K562 (cell line): ENCODE results near the gene XRCC3. TPM values are rescaled to one million over a fixed set of nuclear protein-coding genes. Genes with fewer than 3 reads are reported as not detected.

Experiments used
- ATAC-seq: fragments of 200-7000 bp; cut with Tn5 transposase; 3 replicates; pipeline ENCODE4 v1.9.1; 2020; ENCODE audit warnings: moderate library complexity
- BruUV-seq: library from RNA; stranded (reverse); fragments of 400-500 nt; replicated peaks from 2 replicates; lab custom pipeline; 2021; lab: Mats Ljungman, UMichigan
- CTCF ChIA-PET: fragments of 300-600 bp; formaldehyde crosslinking; extraction: SDS; loops from one replicate; lab custom pipeline; 2021; ENCODE audit warnings: low intra/inter-chr PET ratio; lab: Yijun Ruan, JAX
- POLR2A ChIA-PET: fragments of 300-600, 350-650 bp; sonication (Branson Sonifier 250); formaldehyde crosslinking; extraction: SDS; loops from one replicate; lab custom pipeline; 2021; ENCODE audit warnings: antibody characterized with exemption, inconsistent platforms; lab: Yijun Ruan, JAX
- DNase-seq, 4 experiments: peaks; one replicate each; pipeline versions ENCODE4 v3.0.0 to v3.0.0-alpha.2; 2011 to 2018; ENCODE audit warnings: low spot score in 3 of 4, mixed read lengths in 3 of 4; ENCODE audit errors: extremely low read depth in 1 of 4
- FAIRE-seq: peaks from 2 replicates; lab custom pipeline; 2011; peaks lifted over from hg19 to GRCh38; lab: Jason Lieb, UNC
- H2AFZ ChIP-seq: 2 replicates; pipeline ENCODE4 v1.6.0; 2011; ENCODE audit warnings: low read depth, low read length, control low read depth, inconsistent platforms
- H3K27ac ChIP-seq: fragments of 200-600 bp; 3 replicates; pipeline ENCODE4 v1.8.0; 2011; ENCODE audit warnings: low read depth, mild to moderate bottlenecking, control low read depth, inconsistent platforms, low read length, moderate library complexity, mixed read lengths; ENCODE audit errors: extremely low read depth
- H3K27me3 ChIP-seq, 2 experiments: fragments of 300-600 bp in 1 of 2; 2 replicates in 1 of 2; 3 replicates in 1 of 2; pipeline versions ENCODE4 v1.6.0 to v1.8.0; 2011; ENCODE audit warnings: inconsistent platforms in 2 of 2, low read length in 2 of 2, mild to moderate bottlenecking in 1 of 2, mixed read lengths in 1 of 2, moderate library complexity in 1 of 2; ENCODE audit not compliant: control insufficient read depth in 2 of 2, insufficient read depth in 2 of 2
- H3K36me3 ChIP-seq: fragments of 300-600 bp; 3 replicates; pipeline ENCODE4 v1.8.0; 2011; ENCODE audit warnings: mild to moderate bottlenecking, low read length, inconsistent platforms; ENCODE audit not compliant: control insufficient read depth, insufficient read depth
- H3K4me1 ChIP-seq, 2 experiments: fragments of 200-600 bp in 1 of 2; replicated peaks in 1 of 2; 2 replicates in 1 of 2; 3 replicates in 1 of 2; pipeline versions ENCODE4 v1.5.1 to v1.8.0; 2011; ENCODE audit warnings: inconsistent platforms in 2 of 2, low read length in 2 of 2, mild to moderate bottlenecking in 1 of 2, mixed read lengths in 1 of 2, moderate library complexity in 1 of 2; ENCODE audit not compliant: control insufficient read depth in 2 of 2, insufficient read depth in 2 of 2
- H3K4me2 ChIP-seq: 2 replicates; pipeline ENCODE4 v1.6.1; 2011; ENCODE audit warnings: low read length, control low read depth, inconsistent platforms, mixed read lengths; ENCODE audit not compliant: insufficient read depth
- H3K4me3 ChIP-seq: fragments of 200-600 bp; sonication (generic), shearing (Covaris generic); 2 replicates; pipeline ENCODE4 v1.5.1; 2016; ENCODE audit warnings: control low read depth, inconsistent platforms
- H3K79me2 ChIP-seq: fragments of 200-600 bp; 3 replicates; pipeline ENCODE4 v1.8.0; 2011; ENCODE audit warnings: low read length, inconsistent platforms; ENCODE audit not compliant: control insufficient read depth, insufficient read depth
- H3K9ac ChIP-seq, 2 experiments: 2 replicates each; pipeline versions ENCODE4 v1.6.0 to v1.6.1; 2011; ENCODE audit warnings: low read depth in 2 of 2, low read length in 2 of 2, control low read depth in 1 of 2, inconsistent platforms in 1 of 2, mild to moderate bottlenecking in 1 of 2, mixed read lengths in 1 of 2; ENCODE audit not compliant: insufficient read depth in 1 of 2
- H3K9me1 ChIP-seq: one replicate; pipeline ENCODE4 v1.6.0; 2011; ENCODE audit warnings: inconsistent platforms, mild to moderate bottlenecking, low read length, moderate library complexity; ENCODE audit not compliant: control insufficient read depth, insufficient read depth
- H3K9me3 ChIP-seq: replicated peaks from 2 replicates; pipeline ENCODE4 v1.5.1; 2011; ENCODE audit warnings: low read depth, low read length, inconsistent platforms; ENCODE audit not compliant: control insufficient read depth, insufficient read depth
- H4K20me1 ChIP-seq: replicated peaks from 2 replicates; pipeline ENCODE4 v1.6.1; 2011; ENCODE audit warnings: low read length, inconsistent platforms, mixed read lengths; ENCODE audit not compliant: control insufficient read depth, insufficient read depth
- BRF1 ChIP-seq: IDR thresholded peaks from 3 replicates; pipeline ENCODE4 v1.6.1; 2011; ENCODE audit warnings: borderline replicate concordance, mild to moderate bottlenecking; ENCODE audit not compliant: insufficient read length; ENCODE audit errors: extremely low read depth
- CHD2 ChIP-seq: IDR thresholded peaks from 2 replicates; pipeline ENCODE4 v1.6.1; 2011; ENCODE audit warnings: low read depth, low read length
- FOS ChIP-seq: IDR thresholded peaks from 3 replicates; pipeline ENCODE4 v1.6.1; 2011; ENCODE audit not compliant: insufficient read length; ENCODE audit errors: extremely low read depth
- MECOM ChIP-seq: fragments of 250-450 bp; sonication (Bioruptor Pico); IDR thresholded peaks from 2 replicates; pipeline ENCODE4 v1.8.0; 2022; ENCODE audit warnings: inconsistent platforms
- MXI1 ChIP-seq: IDR thresholded peaks from 2 replicates; pipeline ENCODE4 v1.6.1; 2011; ENCODE audit warnings: low read depth, mild to moderate bottlenecking, improper control_type of control experiment, low read length
- MYBL2 ChIP-seq, 2 experiments: fragments of 450-650 bp in 1 of 2; sonication (generic) in 1 of 2; formaldehyde crosslinking in 1 of 2; IDR thresholded peaks; 2 replicates each; pipeline versions ENCODE4 v1.6.1 to v1.8.1; 2017 to 2022; ENCODE audit warnings: borderline replicate concordance in 1 of 2, inconsistent platforms in 1 of 2, low read depth in 1 of 2, mild to moderate bottlenecking in 1 of 2, missing genetic modification reagents in 1 of 2, moderate library complexity in 1 of 2
- NCOR1 ChIP-seq: fragments of 450-650 bp; IDR thresholded peaks from 2 replicates; pipeline ENCODE4 v1.6.1; 2016; ENCODE audit warnings: mild to moderate bottlenecking, moderate library complexity
- PHF20 ChIP-seq: fragments of 450-650 bp; IDR thresholded peaks from 2 replicates; pipeline ENCODE4 v1.6.1; 2018; ENCODE audit not compliant: partially characterized antibody
- TFAM ChIP-seq: fragments of 250-450 bp; sonication (Bioruptor Pico); conservative IDR thresholded peaks from 2 replicates; pipeline ENCODE4 v1.5.0; 2021; ENCODE audit warnings: mild to moderate bottlenecking, moderate library complexity
- YY1 ChIP-seq, 3 experiments: IDR thresholded peaks; 2 replicates each; pipeline ENCODE4 v1.6.1; 2011; ENCODE audit warnings: low read length in 2 of 3, mild to moderate bottlenecking in 2 of 3, moderate library complexity in 2 of 3, borderline replicate concordance in 1 of 3, control low read depth in 1 of 3, low read depth in 1 of 3; ENCODE audit not compliant: insufficient read depth in 3 of 3, insufficient replicate concordance in 2 of 3, control insufficient read depth in 1 of 3, insufficient read length in 1 of 3; ENCODE audit errors: extremely low read depth in 1 of 3
- ZNF224 ChIP-seq: sonication (generic); formaldehyde crosslinking; IDR thresholded peaks from 2 replicates; pipeline ENCODE4 v1.8.0; 2022; ENCODE audit warnings: mild to moderate bottlenecking, missing genetic modification reagents
- ZNF551 ChIP-seq: fragments of 250-450 bp; sonication (Bioruptor Pico); IDR thresholded peaks from 2 replicates; pipeline ENCODE4 v1.5.0; 2021; ENCODE audit warnings: mild to moderate bottlenecking, moderate library complexity
- WGBS: fragments of 100-300 bp; shearing (Covaris generic); methylation state at CpG from one replicate; pipeline ENCODE4 v1.1.6; 2016; ENCODE audit warnings: low coverage, mixed read lengths; ENCODE audit not compliant: insufficient coverage; ENCODE audit errors: missing lambda C conversion rate; 5-methylcytosine and 5-hydroxymethylcytosine counted together
- in situ Hi-C: fragments of 300-500 bp; cut with MboI; formaldehyde crosslinking; loops from 4 replicates; pipeline ENCODE4 v1.15.0; 2018; ENCODE audit warnings: inconsistent platforms, mixed read lengths
- intact Hi-C: fragments of 100-400 bp; cut with micrococcal nuclease; formaldehyde crosslinking; loops from 2 replicates; pipeline ENCODE4 v1.14.2; 2022
- polyA plus RNA-seq, 8 experiments: library from polyadenylated mRNA; depleted of rRNA in 4 of 8; stranded (reverse) in 5 of 8; unstranded in 3 of 8; fragments of >200 nt; fragmentation: Nextera tagmentation in 2 of 8; fragmentation: Illumina TruSeq in 1 of 8; extraction: Ambion mirVana in 2 of 8; extraction: Trizol in 1 of 8; gene quantifications; 2 replicates each; pipeline versions ENCODE4 v1.2.1 to v1.2.3, GENCODE V29; 2011 to 2014; ENCODE audit warnings: inconsistent platforms in 1 of 8, missing spikeins in 1 of 8
- total RNA-seq, 7 experiments: library from RNA; depleted of rRNA in 6 of 7; stranded (reverse); fragments of >200 nt in 6 of 7; fragmentation: Illumina TruSeq in 2 of 7; extraction: Trizol in 2 of 7; gene quantifications; 2 replicates each; pipeline versions ENCODE4 v1.2.1 to v1.2.3, GENCODE V29; 2011 to 2021; ENCODE audit warnings: low replicate concordance in 1 of 7
- TF ChIP-seq, protein P1 (sequence below), 2 experiments: IDR thresholded peaks; 2 replicates each; pipeline ENCODE4 v1.6.1; 2011; ENCODE audit warnings: borderline replicate concordance in 1 of 2, control low read depth in 1 of 2, low read depth in 1 of 2, low read length in 1 of 2, mild to moderate bottlenecking in 1 of 2, mixed read lengths in 1 of 2, moderate library complexity in 1 of 2; ENCODE audit not compliant: insufficient read depth in 1 of 2, insufficient read length in 1 of 2, poor library complexity in 1 of 2, severe bottlenecking in 1 of 2; ENCODE audit errors: extremely low read depth in 1 of 2

Gene XRCC3
- total and polyA plus RNA-seq, 9 of the 15 experiments (the other 6 are each of a cell fraction or from before 2014, with no cell fraction given): 0.34 to 59.3 (median 30.3) TPM

- TF ChIP-seq BRF1: no peak
- TF ChIP-seq, all 486 proteins: peak for 0
Measured at GRCh38 chr14:103663506-103663905, 51.7 kb downstream of the XRCC3 start (continued).

DNA sequence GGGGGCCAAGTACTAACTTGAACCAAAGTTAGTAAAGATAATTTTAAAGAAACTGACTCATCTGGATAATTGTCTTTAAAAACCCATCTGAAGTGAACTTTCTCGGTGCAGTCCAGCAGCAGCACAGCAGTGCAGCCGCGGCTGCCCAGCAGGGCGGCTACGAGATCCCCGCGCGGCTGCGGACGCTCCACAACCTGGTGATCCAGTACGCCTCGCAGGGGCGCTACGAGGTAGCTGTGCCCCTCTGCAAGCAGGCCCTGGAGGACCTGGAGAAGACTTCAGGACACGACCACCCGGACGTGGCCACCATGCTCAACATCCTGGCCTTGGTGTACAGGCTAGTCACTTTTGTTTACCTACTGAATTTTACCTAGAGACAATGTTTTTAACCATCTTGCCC is 52.7 kb downstream of the XRCC3 start:
- no peak overlapping the region for H3K27ac ChIP-seq
- no peaks in the 10 kb centered on the region for H4K20me1 ChIP-seq
- no peak for DNase-seq
- H3K4me2 ChIP-seq: no peak overlapping the region
- no peak overlapping the region for H2AFZ ChIP-seq
- H3K79me2 ChIP-seq: no peaks in the 10 kb centered on the region
- CTCF ChIA-PET: no interaction called here
- peaks cover 55% of the 10 kb centered on the region for H3K36me3 ChIP-seq
- no peaks in the 10 kb centered on the region for H3K4me1 ChIP-seq
- TF ChIP-seq TFAM (CRISPR knock-in tag): no peak
- no peaks in the 10 kb centered on the region for H3K9me1 ChIP-seq
- H3K27me3 ChIP-seq: no peaks in the 10 kb centered on the region
- no peak overlapping the region for H3K4me3 ChIP-seq
- ATAC-seq: no peak
- no peaks in the 10 kb centered on the region for H3K9me3 ChIP-seq
- POLR2A ChIA-PET: no interaction called here
- no peak overlapping the region for H3K9ac ChIP-seq
- BruUV-seq: no TSS peak
- in situ Hi-C loops (no loop called here), intact Hi-C loops (no loop called here)
- no peak for FAIRE-seq
- 95% methylated on average over 8 of the region's 17 CpGs for WGBS

GRCh38 chr14:103662029-103662428 is 53.2 kb downstream of the XRCC3 start:
- Histone ChIP-seq H3K4me3 (no peak overlapping the region), H3K9me3 (no peaks in the 10 kb centered on the region), H4K20me1 (no peaks in the 10 kb centered on the region), H3K27ac (no peak overlapping the region), H2AFZ (no peak overlapping the region), H3K4me1 (no peaks in the 10 kb centered on the region), H3K79me2 (no peaks in the 10 kb centered on the region), H3K9me1 (no peaks in the 10 kb centered on the region), H3K4me2 (no peak overlapping the region), H3K36me3 (peaks cover 57% of the 10 kb centered on the region), H3K27me3 (no peaks in the 10 kb centered on the region), H3K9ac (no peak overlapping the region)
- ChIA-PET CTCF (no interaction called here), POLR2A (no interaction called here)
- intact Hi-C loops (no loop called here), in situ Hi-C loops (no loop called here)
- FAIRE-seq (no peak), ATAC-seq (no peak), DNase-seq (no peak)
- BruUV-seq: no TSS peak
- 90% methylated on average over 7 of the region's 10 CpGs for WGBS
- TF ChIP-seq CHD2 (no peak), ZNF551 (CRISPR knock-in tag) (no peak), FOS (no peak), MYBL2 (IDR thresholded peaks at IDR 0.05; ENCODE audit: low read depth) (no peak), MYBL2 (CRISPR knock-in tag; IDR thresholded peaks at IDR 0.05; ENCODE audit: borderline replicate concordance) (no peak), PHF20 (no peak), MECOM (CRISPR knock-in tag) (no peak), ZNF224 (CRISPR knock-in tag) (no peak), NCOR1 (no peak), MXI1 (no peak), YY1 (IDR thresholded peaks at IDR 0.05; ENCODE audit: borderline replicate concordance in 1 of 3, control insufficient read depth in 1 of 3, extremely low read depth in 1 of 3, insufficient read depth in 3 of 3, insufficient read length in 1 of 3, insufficient replicate concordance in 2 of 3, low read depth in 1 of 3, low read length in 2 of 3) (no peak)
- TF ChIP-seq, protein P1, sequence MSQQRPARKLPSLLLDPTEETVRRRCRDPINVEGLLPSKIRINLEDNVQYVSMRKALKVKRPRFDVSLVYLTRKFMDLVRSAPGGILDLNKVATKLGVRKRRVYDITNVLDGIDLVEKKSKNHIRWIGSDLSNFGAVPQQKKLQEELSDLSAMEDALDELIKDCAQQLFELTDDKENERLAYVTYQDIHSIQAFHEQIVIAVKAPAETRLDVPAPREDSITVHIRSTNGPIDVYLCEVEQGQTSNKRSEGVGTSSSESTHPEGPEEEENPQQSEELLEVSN (IDR thresholded peaks at IDR 0.05; ENCODE audit: borderline replicate concordance in 1 of 2, extremely low read depth in 1 of 2, insufficient read depth in 1 of 2, insufficient read length in 1 of 2, low read depth in 1 of 2, low read length in 1 of 2, poor library complexity in 1 of 2, severe bottlenecking in 1 of 2): no peak
